GM12891 (cell line): ENCODE results near the gene CDH13.

ENCODE experiments used
- POLR2A ChIP-seq: IDR thresholded peaks from 2 replicates; pipeline ENCODE4 v1.6.1; 2011; ENCODE audit warnings: low read depth, low read length, control low read depth
- POLR2AphosphoS5 ChIP-seq: IDR thresholded peaks from 2 replicates; pipeline ENCODE4 v1.6.1; 2011; ENCODE audit warnings: low read depth, low read length, control low read depth

- TF ChIP-seq POLR2AphosphoS5 (no peak), POLR2A (no peak)
Measured at GRCh38 chr16:83725313-83725712, 1098.5 kb downstream of the CDH13 start.
